Measurements from ENCODE around the gene ING2.

ING2 gene

GRCh38 chr4:183493246-183493645 lies 11.6 kb upstream of the ING2 start:
- in situ Hi-C loops (cut with MboI; ENCODE audit: low pct_unique_long_range_greater_than_20kb, low sequenced_read_pairs), result no loop called here
- DNase-seq, result no peak

GRCh38 chr4:183495184-183495583 lies 9.7 kb upstream of the ING2 start:
- DNase-seq, result no peak
- in situ Hi-C loops (cut with MboI; ENCODE audit: low pct_unique_long_range_greater_than_20kb, low sequenced_read_pairs), result no loop called here

GRCh38 chr4:183499389-183499788 lies 5.5 kb upstream of the ING2 start:
- in situ Hi-C loops (cut with MboI; ENCODE audit: low pct_unique_long_range_greater_than_20kb, low sequenced_read_pairs), result no loop called here
- no peak for DNase-seq

GRCh38 chr4:183499801-183500200 lies 5.1 kb upstream of the ING2 start:
- peak; percentile 16 for DNase-seq
- in situ Hi-C loops (cut with MboI; ENCODE audit: low pct_unique_long_range_greater_than_20kb, low sequenced_read_pairs), result no loop called here

GRCh38 chr4:183503497-183504063 lies 1.3 kb upstream of the ING2 start:
- DNase-seq, result no peak
- in situ Hi-C loops (cut with MboI; ENCODE audit: low pct_unique_long_range_greater_than_20kb, low sequenced_read_pairs), result no loop called here

GRCh38 chr4:183504064-183504929 lies 561 bp upstream of the ING2 start:
- in situ Hi-C loops (cut with MboI; ENCODE audit: low pct_unique_long_range_greater_than_20kb, low sequenced_read_pairs), result no loop called here
- DNase-seq, result peak; percentile 99

GRCh38 chr4:183505611-183506388 lies 942 bp downstream of the ING2 start:
- in situ Hi-C loops (cut with MboI; ENCODE audit: low pct_unique_long_range_greater_than_20kb, low sequenced_read_pairs), result no loop called here
- peak; percentile 87 for DNase-seq

- in situ Hi-C loops (cut with MboI; ENCODE audit: low pct_unique_long_range_greater_than_20kb, low sequenced_read_pairs), result no loop called here
- no peak for DNase-seq
Measured at GRCh38 chr4:183506389-183506735, 1.5 kb downstream of the ING2 start.

- in situ Hi-C loops (cut with MboI; ENCODE audit: low pct_unique_long_range_greater_than_20kb, low sequenced_read_pairs), result no loop called here
- peak; percentile 39 for DNase-seq
Measured at GRCh38 chr4:183507925-183508696, 3.3 kb downstream of the ING2 start.

GRCh38 chr4:183508697-183509335 lies 4.0 kb downstream of the ING2 start:
- no peak for DNase-seq
- in situ Hi-C loops (cut with MboI; ENCODE audit: low pct_unique_long_range_greater_than_20kb, low sequenced_read_pairs), result no loop called here

- in situ Hi-C loops (cut with MboI; ENCODE audit: low pct_unique_long_range_greater_than_20kb, low sequenced_read_pairs), result no loop called here
- no peak for DNase-seq
Measured at GRCh38 chr4:183515411-183515810, 10.6 kb downstream of the ING2 start.

- no peak for DNase-seq
- in situ Hi-C loops (cut with MboI; ENCODE audit: low pct_unique_long_range_greater_than_20kb, low sequenced_read_pairs), result no loop called here
Measured at GRCh38 chr4:183517194-183517593, 12.3 kb downstream of the ING2 start.

- in situ Hi-C loops (cut with MboI; ENCODE audit: low pct_unique_long_range_greater_than_20kb, low sequenced_read_pairs), result no loop called here
- DNase-seq, result no peak
Measured at GRCh38 chr4:183517781-183518180, 12.9 kb downstream of the ING2 start.

- DNase-seq, result no peak
- in situ Hi-C loops (cut with MboI; ENCODE audit: low pct_unique_long_range_greater_than_20kb, low sequenced_read_pairs), result no loop called here
Measured at GRCh38 chr4:183522821-183523220, 18.0 kb downstream of the ING2 start.

GRCh38 chr4:183527326-183527725 lies 22.5 kb downstream of the ING2 start:
- in situ Hi-C loops (cut with MboI; ENCODE audit: low pct_unique_long_range_greater_than_20kb, low sequenced_read_pairs), result no loop called here
- no peak for DNase-seq

GRCh38 chr4:183532821-183533220 lies 28.0 kb downstream of the ING2 start:
- no peak for DNase-seq
- in situ Hi-C loops (cut with MboI; ENCODE audit: low pct_unique_long_range_greater_than_20kb, low sequenced_read_pairs), result no loop called here

GRCh38 chr4:183533698-183534097 lies 28.8 kb downstream of the ING2 start:
- in situ Hi-C loops (cut with MboI; ENCODE audit: low pct_unique_long_range_greater_than_20kb, low sequenced_read_pairs), result no loop called here
- DNase-seq, result no peak

GRCh38 chr4:183540410-183541009 lies 35.7 kb downstream of the ING2 start:
- in situ Hi-C loops (cut with MboI; ENCODE audit: low pct_unique_long_range_greater_than_20kb, low sequenced_read_pairs), result no loop called here
- DNase-seq, result no peak

All from KBM-7 (cell line).